BLaER1 treated with 17β-estradiol and CSF1 and Interleukin-3, amounts not matched to agents 10 nM and 100 nM (cell line): ENCODE data around the gene SPATS2.
"Not testable (repeated sequence)": the region's sequence is repeated elsewhere in the genome, so short reads cannot be mapped to it uniquely, and the experiment has no call there.

Experiments used
- H3K27ac ChIP-seq, 11 experiments: shearing (Covaris generic); formaldehyde crosslinking; 2 replicates each; pipeline ENCODE4 v1.8.1; 2022
- H3K27me3 ChIP-seq, 11 experiments: shearing (Covaris generic); formaldehyde crosslinking; 2 replicates each; pipeline ENCODE4 v1.8.1; 2022
- H3K36me3 ChIP-seq, 11 experiments: shearing (Covaris generic); formaldehyde crosslinking; 2 replicates each; pipeline ENCODE4 v1.8.1; 2022
- H3K4me1 ChIP-seq, 10 experiments: shearing (Covaris generic); formaldehyde crosslinking; 2 replicates each; pipeline ENCODE4 v1.8.1; 2022
- H3K4me2 ChIP-seq, 11 experiments: shearing (Covaris generic); formaldehyde crosslinking; 2 replicates each; pipeline ENCODE4 v1.8.1; 2022
- H3K4me3 ChIP-seq, 10 experiments: shearing (Covaris generic); formaldehyde crosslinking; 2 replicates each; pipeline ENCODE4 v1.8.1; 2022
- H3K9ac ChIP-seq, 11 experiments: shearing (Covaris generic); formaldehyde crosslinking; 2 replicates each; pipeline ENCODE4 v1.8.1; 2022
- H3K9me3 ChIP-seq, 11 experiments: shearing (Covaris generic); formaldehyde crosslinking; replicated peaks in 1 of 11; 2 replicates each; pipeline ENCODE4 v1.8.1; 2022
- H4K20me1 ChIP-seq, 11 experiments: shearing (Covaris generic); formaldehyde crosslinking; 2 replicates each; pipeline ENCODE4 v1.8.1; 2022
- Cebpa-rat ChIP-seq, 11 experiments: shearing (Covaris generic); IDR thresholded peaks; 2 replicates each; pipeline ENCODE4 v1.8.1; 2022

The SPATS2 gene

GRCh38 chr12:49369411-49370145, 2.3 kb downstream of the SPATS2 start:
- Histone ChIP-seq H3K27ac (peak overlapping the region in 5 of 11 experiments; percentile 0 to 98 (median 11); a peak in 4 of 22 replicates), H3K9ac (peak overlapping the region in 4 of 11 experiments; percentile 8 to 99 (median 14); a peak in 2 of 22 replicates)

GRCh38 chr12:49370539-49370938, 3.3 kb downstream of the SPATS2 start:
- no peak for TF ChIP-seq Cebpa-rat (IDR thresholded peaks at IDR 0.05)
- Histone ChIP-seq H3K36me3 (peaks cover 0 to 42% (median 31%) of the 10 kb centered on the region in 11 experiments; a peak in 20 of 22 replicates), H3K4me1 (peaks cover 37 to 47% (median 42%) of the 10 kb centered on the region in 10 experiments), H3K9ac (no peak overlapping the region), H3K27me3 (no peaks in the 10 kb centered on the region), H3K9me3 (no peaks in the 10 kb centered on the region), H3K27ac (no peak overlapping the region), H3K4me3 (no peak overlapping the region), H3K4me2 (peak overlapping the region in 9 of 11 experiments; percentile 75 to 97 (median 85); a peak in 12 of 22 replicates), H4K20me1 (peaks cover 6 to 68% (median 27%) of the 10 kb centered on the region in 11 experiments; a peak in 19 of 22 replicates)

More at GRCh38 chr12:49369411-49370145, 2.3 kb downstream of the SPATS2 start:
- Histone ChIP-seq H3K4me2 (peak overlapping the region; percentile 75 to 97 (median 83)), H3K27me3 (no peaks in the 10 kb centered on the region), H3K36me3 (peaks cover 0 to 40% (median 31%) of the 10 kb centered on the region in 11 experiments; a peak in 20 of 22 replicates), H4K20me1 (peaks cover 0 to 58% (median 20%) of the 10 kb centered on the region in 11 experiments; a peak in 15 of 22 replicates), H3K4me1 (peaks cover 34 to 52% (median 48%) of the 10 kb centered on the region in 10 experiments), H3K4me3 (peak overlapping the region in 1 of 10 experiments; percentile 2; a peak in 2 of 20 replicates), H3K9me3 (no peaks in the 10 kb centered on the region)
- no peak for TF ChIP-seq Cebpa-rat (IDR thresholded peaks at IDR 0.05)

GRCh38 chr12:49375406-49375805, 8.1 kb downstream of the SPATS2 start:
- Histone ChIP-seq H3K27me3 (no peaks in the 10 kb centered on the region), H3K4me2 (no peak overlapping the region), H3K9me3 (no peaks in the 10 kb centered on the region), H4K20me1 (peaks cover 7 to 94% (median 35%) of the 10 kb centered on the region in 11 experiments; a peak in 19 of 22 replicates), H3K9ac (no peak overlapping the region), H3K36me3 (peaks cover 0 to 49% (median 31%) of the 10 kb centered on the region in 11 experiments; a peak in 20 of 22 replicates), H3K4me3 (no peak overlapping the region), H3K27ac (no peak overlapping the region), H3K4me1 (peaks cover 3 to 15% (median 11%) of the 10 kb centered on the region in 10 experiments; a peak in 17 of 20 replicates)
- no peak for TF ChIP-seq Cebpa-rat (IDR thresholded peaks at IDR 0.05)

GRCh38 chr12:49377386-49377785, 10.1 kb downstream of the SPATS2 start:
- Histone ChIP-seq H3K9ac (no peak overlapping the region), H3K4me2 (no peak overlapping the region), H3K4me3 (no peak overlapping the region), H4K20me1 (peaks cover 7 to 93% (median 30%) of the 10 kb centered on the region in 11 experiments; a peak in 20 of 22 replicates), H3K36me3 (peaks cover 0 to 37% (median 22%) of the 10 kb centered on the region in 11 experiments; a peak in 19 of 22 replicates), H3K27ac (no peak overlapping the region), H3K27me3 (no peaks in the 10 kb centered on the region), H3K9me3 (no peaks in the 10 kb centered on the region), H3K4me1 (peaks cover 0 to 16% (median 9%) of the 10 kb centered on the region in 10 experiments; a peak in 7 of 20 replicates)
- no peak for TF ChIP-seq Cebpa-rat (IDR thresholded peaks at IDR 0.05)

GRCh38 chr12:49380184-49380583, 12.9 kb downstream of the SPATS2 start:
- peaks cover 0 to 14% (median 7%) of the 10 kb centered on the region in 11 experiments; a peak in 9 of 22 replicates for H3K36me3 ChIP-seq
- H3K9ac ChIP-seq, H3K4me1 ChIP-seq, H3K9me3 ChIP-seq, H3K4me3 ChIP-seq, H3K27me3 ChIP-seq, H3K4me2 ChIP-seq, H3K27ac ChIP-seq: not testable (repeated sequence)
- H4K20me1 ChIP-seq, result peaks cover 4 to 93% (median 40%) of the 10 kb centered on the region in 11 experiments; a peak in 20 of 22 replicates

GRCh38 chr12:49388682-49389386, 21.6 kb downstream of the SPATS2 start:
- no peak overlapping the region for H3K4me3 ChIP-seq
- H3K4me1 ChIP-seq, result 0 out of 20 replicates have a peak, but pooled peaks cover 0 to 6% (median 0%) of the 10 kb centered on the region in 10 experiments
- no peak overlapping the region for H3K9ac ChIP-seq
- peaks cover 16 to 49% (median 38%) of the 10 kb centered on the region in 11 experiments for H3K36me3 ChIP-seq
- peaks cover 0 to 79% (median 26%) of the 10 kb centered on the region in 11 experiments; a peak in 16 of 22 replicates for H4K20me1 ChIP-seq
- no peak overlapping the region for H3K4me2 ChIP-seq
- H3K27ac ChIP-seq, result no peak overlapping the region
- peaks cover 0 to 13% (median 3%) of the 10 kb centered on the region in 11 experiments; a peak in 13 of 22 replicates for H3K9me3 ChIP-seq
- no peaks in the 10 kb centered on the region for H3K27me3 ChIP-seq
- TF ChIP-seq Cebpa-rat (IDR thresholded peaks at IDR 0.05), result no peak

- no peak for TF ChIP-seq Cebpa-rat (IDR thresholded peaks at IDR 0.05)
- Histone ChIP-seq H3K4me1 (0 out of 20 replicates have a peak, but pooled peaks cover 0 to 6% (median 0%) of the 10 kb centered on the region in 10 experiments), H3K27me3 (no peaks in the 10 kb centered on the region), H3K9ac (no peak overlapping the region), H3K27ac (no peak overlapping the region), H3K4me3 (no peak overlapping the region), H4K20me1 (peaks cover 0 to 74% (median 21%) of the 10 kb centered on the region in 11 experiments; a peak in 15 of 22 replicates), H3K4me2 (no peak overlapping the region), H3K9me3 (peaks cover 0 to 16% (median 7%) of the 10 kb centered on the region in 11 experiments; a peak in 15 of 22 replicates), H3K36me3 (peaks cover 16 to 52% (median 43%) of the 10 kb centered on the region in 11 experiments)
These were observed 22.1 kb downstream of the SPATS2 start for GRCh38 chr12:49389387-49389703.

- peaks cover 8 to 19% (median 17%) of the 10 kb centered on the region in 11 experiments; a peak in 15 of 22 replicates for H3K9me3 ChIP-seq
- no peak overlapping the region for H3K4me3 ChIP-seq
- peaks cover 0 to 8% (median 0%) of the 10 kb centered on the region in 10 experiments; a peak in 1 of 20 replicates for H3K4me1 ChIP-seq
- no peak for TF ChIP-seq Cebpa-rat (IDR thresholded peaks at IDR 0.05)
- peaks cover 0 to 71% (median 19%) of the 10 kb centered on the region in 11 experiments; a peak in 13 of 22 replicates for H4K20me1 ChIP-seq
- no peak overlapping the region for H3K4me2 ChIP-seq
- peaks cover 0 to 36% (median 20%) of the 10 kb centered on the region in 11 experiments; a peak in 18 of 22 replicates for H3K36me3 ChIP-seq
- H3K27ac ChIP-seq, result no peak overlapping the region
- H3K27me3 ChIP-seq, result no peaks in the 10 kb centered on the region
- H3K9ac ChIP-seq, result no peak overlapping the region
These were observed 29.7 kb downstream of the SPATS2 start for GRCh38 chr12:49397000-49397399.
